SK-N-DZ (cell line): ENCODE measurements around the gene UBE2N. TPM values are rescaled to one million over a fixed set of nuclear protein-coding genes. Genes with fewer than 3 reads are reported as not detected.

Experiments used
- DNase-seq: peaks from one replicate; pipeline ENCODE4 v3.0.0-alpha.2; 2015; ENCODE audit warnings: low spot score
- polyA plus RNA-seq, 2 experiments: library from polyadenylated mRNA; depleted of rRNA; stranded (reverse); fragments of >200 nt; gene quantifications; 2 replicates each; pipeline ENCODE4 v1.2.3, GENCODE V29; 2014

The UBE2N gene, protein sequence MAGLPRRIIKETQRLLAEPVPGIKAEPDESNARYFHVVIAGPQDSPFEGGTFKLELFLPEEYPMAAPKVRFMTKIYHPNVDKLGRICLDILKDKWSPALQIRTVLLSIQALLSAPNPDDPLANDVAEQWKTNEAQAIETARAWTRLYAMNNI
- polyA plus RNA-seq (2014; cell fraction: cytosol; rRNA removed): 101 and 116 TPM in 2 replicates
- 59.6 and 62.3 TPM in 2 replicates for polyA plus RNA-seq (2014; cell fraction: nucleus; rRNA removed)

DNA sequence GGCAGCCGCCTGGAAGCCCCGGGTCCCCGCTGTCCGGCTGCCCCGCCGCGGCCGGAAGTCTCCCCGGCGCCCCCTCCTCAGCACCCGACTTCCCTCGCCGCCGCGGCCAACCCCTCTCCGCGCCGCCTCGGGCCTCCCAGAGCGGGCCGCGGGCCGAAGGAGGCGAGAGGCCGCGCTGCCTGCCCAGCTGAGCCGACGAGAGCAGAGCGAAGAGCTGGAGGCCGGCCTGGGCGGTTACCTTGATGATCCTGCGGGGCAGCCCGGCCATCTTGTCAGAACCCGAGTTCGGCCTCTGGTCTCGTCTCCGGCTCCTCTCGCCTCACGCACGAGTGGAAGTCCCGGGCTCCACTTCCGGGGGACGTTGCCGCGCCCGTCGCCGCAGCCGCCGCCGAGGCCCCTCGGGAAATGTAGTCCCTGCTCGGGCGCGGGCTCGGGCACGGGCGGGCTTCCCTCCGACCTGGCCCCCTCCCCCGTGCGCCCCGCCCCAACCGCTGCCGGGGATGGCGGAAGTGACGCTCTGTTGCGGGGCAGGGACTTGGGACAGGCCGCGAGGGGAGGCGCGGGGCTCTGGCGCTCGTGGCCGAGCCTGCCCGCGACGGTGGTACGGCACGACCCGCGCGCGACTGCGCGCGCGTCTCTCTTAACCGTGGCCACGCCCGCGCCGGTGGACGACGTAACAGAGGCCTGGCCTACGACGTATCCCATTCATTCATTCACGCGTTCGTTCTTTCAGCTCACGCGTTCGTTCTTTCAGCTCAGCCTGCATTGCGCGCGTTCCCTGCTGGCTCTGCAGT, at the start of gene UBE2N:
Gene UBE2N (minus strand): TSS at position 331 of the 794 bp plus-strand sequence. CDS start 63 bp downstream, at position 268.
- DNase-seq: peak; percentile 97

DNA sequence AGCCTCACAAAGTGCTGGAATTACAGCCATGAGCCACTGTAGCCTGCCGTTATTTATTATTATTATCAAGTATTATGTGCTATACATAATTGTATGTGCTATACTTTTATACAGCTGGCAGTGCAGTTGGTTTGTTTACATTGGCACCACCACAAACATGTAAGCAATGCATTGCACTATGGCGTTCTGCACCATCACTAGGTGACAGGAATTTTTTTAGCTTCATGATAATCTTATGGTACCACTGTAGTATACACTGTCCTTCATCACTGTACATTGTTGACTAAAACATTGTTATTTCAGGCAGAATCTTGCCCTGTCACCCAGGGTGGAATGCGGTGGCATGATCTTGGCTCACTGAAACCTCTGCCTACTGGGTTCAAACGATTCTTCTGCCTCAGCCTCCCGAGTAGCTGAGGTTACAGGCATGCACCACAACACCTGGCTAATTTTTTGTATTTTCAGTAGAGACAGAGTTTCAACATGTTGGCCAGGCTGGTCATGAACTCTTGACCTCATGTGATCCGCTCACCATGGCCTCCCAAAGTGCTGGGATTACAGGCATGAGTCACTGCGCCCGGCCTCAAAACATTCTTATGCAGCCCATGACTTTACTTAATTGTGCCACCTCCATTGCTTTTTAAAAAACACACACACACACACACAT, 42.7 kb upstream of the UBE2N start:
- no peak for DNase-seq

DNA sequence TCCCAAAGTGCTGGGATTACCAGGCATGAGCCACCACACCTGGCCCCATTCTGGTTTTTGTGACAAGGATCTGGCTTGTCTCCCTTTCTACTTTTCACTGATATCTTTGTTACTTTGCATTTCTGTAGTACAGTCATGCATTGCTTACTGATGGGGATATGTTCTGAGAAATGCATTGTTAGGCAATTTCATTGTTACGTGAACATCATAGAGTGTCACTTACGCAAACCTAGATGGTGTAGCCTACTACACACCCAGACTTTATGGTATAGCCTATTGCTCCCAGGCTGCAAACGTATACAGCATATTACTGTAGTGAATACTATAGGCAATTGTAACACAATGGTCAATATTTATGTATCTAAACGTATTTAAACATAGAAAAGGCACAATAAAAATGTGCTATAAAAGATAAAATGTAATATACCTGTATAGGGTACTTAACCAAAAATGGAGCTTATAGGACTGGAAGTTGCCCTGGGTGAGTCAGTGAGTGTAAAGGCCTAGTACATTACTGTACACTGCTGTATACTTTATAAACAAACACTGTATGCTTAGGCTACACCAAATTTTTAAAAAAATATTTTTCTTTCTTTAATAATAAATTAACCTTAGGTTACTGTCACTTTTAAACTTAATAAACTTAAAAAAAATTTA, 41.5 kb upstream of the UBE2N start:
- DNase-seq: no peak

DNA sequence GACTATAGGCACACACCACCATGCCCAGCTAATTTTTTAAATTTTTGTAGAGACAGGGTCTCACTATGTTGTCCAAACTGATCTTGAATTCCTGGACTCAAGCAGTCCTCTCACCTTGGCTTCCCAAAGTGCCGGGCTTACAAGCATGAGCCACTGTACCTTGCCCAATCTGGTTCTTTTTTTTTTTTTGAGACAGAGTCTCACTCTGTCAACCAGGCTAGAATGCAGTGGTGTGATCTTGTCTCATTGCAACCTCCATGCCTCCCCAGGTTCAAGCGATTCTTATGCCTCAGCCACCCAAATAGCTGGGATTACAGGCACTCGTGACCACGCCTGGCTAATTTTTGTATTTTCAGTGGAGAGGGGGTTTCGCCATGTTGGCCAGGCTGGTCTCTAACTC, 41.0 kb upstream of the UBE2N start:
- DNase-seq: no peak

DNA sequence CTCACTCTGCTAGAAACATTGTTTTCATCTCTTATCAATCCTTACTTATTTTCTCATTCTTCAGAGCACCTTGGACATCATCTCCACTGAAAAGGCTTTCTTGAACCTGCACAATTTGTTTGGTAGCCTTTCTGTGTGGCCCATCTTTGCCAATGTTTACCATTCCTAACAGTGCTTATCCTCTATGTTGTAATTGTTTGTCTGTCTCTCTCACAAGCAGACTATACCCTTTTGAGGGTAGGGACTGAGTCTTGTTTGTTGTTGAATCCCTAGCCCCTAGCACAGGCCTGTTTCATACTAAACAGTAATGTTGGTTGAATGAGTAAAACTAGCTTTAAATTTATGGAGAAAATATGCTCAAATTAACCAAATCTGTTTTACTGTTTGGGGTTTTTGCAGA, 34.8 kb upstream of the UBE2N start:
- no peak for DNase-seq

DNA sequence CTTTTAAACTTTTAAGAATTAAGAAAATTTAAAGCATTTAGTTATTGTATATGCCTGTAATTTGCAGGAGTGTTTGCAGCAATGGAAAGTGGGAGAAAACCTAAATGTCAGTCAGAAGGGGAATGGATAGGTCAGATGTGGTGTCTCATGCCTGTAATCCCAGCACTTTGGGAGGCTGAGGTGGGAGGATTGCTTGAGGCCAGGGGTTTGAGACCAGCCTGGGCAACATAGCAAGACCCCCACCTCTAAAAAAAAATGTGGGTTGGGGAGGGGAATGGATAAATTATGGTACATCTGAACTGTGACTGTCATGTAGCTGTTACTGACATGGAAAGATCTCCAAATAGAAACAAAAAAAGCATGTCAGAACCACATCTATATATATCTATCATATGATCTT, 27.6 kb upstream of the UBE2N start:
- DNase-seq: no peak

DNA sequence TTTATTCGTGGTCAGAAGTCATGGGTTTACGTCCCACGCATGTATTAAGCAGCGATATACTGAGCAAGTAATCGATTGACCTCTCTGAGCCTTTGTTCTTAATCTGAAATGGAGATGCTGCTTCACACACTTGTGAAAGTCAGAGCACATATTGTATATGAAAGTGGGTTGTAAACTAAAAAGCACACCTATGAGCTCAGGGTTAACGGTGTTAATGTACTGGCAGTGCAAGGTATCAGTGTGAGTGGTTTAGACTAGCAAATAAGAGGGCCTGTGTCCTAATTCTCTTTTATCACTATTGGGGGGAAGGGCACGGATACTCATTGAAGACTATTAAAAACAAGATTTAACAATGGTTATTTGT, 26.2 kb upstream of the UBE2N start:
- no peak for DNase-seq

DNA sequence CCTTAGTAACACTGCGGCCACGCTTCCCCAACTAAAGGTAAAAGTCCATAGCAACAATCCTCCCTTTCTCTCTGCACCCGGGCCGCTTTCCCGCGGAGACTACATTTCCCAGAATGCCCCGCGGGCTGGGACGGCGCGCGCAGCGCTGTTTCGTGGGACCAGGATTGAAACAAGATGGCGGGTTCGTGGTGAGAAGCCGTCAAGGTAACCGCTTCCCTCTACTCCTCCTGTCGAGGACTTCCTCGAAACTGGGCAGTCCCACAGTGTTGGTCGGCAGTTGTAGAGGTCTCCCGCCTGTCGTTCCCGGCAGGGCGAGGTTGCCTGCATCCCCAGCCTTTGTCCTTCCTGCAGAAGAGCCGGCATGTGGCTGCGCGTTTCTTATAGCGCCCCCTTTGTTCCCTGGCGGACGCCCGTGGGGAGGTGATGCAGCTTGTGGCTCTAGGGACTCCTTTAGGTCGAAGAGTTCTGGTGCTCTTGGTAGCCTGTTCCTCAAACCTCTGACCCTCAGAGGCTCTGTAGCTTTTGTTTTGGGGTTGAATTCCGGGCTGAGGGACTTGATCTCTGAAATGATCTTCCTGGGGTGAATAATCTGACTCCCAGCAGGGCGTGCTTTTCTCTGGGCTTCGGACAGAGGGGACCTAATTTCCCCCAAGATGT, 25.7 kb upstream of the UBE2N start, which contains the start of gene MRPL42:
Gene MRPL42 (plus strand): TSS at position 164 of the 657 bp plus-strand sequence. CDS start 1,772 bp downstream, outside the sequence.
- peak; percentile 91 for DNase-seq

DNA sequence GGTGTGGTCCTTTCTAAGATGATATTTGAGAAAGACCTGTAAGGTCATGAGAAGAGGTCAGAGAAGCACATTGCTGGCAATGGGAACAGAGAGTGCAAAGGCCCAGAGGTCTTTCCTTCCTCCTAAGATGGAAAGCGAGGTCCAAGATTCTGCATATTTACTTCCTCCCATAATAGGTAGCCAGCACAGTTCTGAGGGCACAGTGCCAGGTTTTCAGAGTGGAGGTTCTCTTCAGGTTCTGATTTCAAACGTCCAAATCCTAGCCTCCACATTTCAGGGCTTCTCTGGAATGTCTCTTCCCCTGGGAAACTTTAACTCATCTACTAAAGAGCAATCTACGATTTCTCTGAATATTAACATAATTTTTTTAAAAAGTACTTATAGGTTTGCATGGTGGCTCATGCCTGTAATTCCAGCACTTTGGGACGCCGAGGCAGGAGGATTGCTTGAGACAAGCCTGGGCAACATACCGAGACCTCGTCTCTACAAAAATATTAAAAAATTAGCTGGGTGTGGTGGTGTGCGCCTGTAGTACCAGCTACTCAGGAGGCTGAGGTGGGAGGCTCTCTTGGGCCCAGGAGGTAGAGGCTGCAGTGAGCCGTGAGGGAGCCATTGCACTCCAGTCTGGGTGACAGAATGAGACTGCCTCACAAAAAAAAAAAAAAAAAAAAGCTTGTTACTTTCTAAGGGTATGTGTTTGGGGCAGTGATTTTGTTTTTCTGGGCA, 25.0 kb upstream of the UBE2N start:
- no peak for DNase-seq

DNA sequence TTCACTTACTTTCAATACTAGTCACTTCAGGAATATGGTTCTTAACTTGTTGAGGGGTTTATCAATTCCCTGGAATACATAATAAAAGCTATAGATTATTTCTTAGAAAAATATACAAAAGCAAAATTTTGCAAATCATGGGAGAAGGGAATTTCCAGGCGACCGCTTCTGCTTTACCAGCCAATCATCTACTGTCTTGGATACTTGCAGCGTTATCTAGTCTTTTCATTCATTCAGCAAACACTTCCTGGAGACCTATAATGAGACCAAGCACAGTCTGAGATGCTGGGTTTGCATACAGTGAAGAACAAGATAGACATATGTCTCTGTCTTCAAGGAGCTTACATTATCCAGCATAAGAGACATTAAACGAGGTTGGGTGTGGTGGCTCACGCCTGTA, 24.1 kb upstream of the UBE2N start:
- DNase-seq: no peak

DNA sequence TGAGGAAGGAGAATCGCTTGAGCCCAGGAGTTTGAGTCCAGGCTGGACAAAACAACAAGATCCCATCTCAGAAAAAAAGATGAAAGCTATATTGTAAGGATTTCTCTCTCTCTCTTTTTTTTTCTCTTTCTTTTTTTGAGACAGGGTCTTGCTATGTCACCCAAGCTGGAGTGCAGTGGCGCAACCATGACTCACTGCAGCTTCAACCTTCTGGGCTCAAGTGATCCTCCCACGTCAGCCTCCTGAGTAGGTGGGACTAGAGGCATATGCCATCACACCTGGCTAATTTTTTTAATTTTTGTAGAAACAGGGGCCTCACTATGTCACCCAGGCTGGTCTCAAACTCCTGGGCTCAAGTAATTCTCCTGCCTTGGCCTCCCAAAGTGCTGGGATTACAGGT, 19.8 kb upstream of the UBE2N start:
- DNase-seq: no peak

DNA sequence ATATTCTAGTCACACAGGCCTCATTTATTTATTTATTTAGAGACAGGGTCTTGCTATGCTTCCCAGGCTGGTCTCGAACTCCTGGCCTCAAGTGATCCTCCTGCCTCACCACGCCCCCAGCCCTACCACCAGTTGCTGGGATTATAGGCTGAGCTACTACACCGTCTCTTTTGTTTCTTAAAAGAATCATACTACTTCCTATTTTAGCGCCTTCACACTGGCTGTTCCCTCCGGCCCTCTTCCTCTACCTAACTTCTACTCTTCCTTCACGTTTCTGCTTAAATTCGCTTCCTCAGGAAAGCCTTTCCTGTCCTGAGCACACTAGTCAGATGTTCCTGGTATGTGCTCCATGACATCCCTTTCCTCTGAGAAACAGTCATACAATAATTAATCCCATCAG, 19.2 kb upstream of the UBE2N start:
- no peak for DNase-seq

DNA sequence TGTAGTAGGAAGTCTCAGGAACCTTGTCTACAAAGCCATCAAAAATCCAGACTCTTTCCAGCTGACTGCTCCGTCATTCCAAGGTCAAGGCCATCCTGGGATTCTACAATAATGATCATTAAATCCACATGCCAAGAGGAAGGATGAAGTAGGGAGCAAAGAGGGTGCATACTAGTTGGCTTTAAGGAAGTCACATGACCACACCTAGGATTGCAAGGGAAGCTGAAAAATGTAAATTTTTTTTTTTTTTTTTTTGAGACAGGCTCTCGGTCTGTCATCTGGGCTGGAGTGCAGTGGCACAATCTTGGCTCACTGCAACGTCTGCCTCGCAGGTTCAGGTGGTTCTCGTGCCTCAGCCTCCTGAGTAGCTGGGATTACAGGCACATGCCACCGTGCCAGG, 18.3 kb upstream of the UBE2N start:
- DNase-seq: no peak

DNA sequence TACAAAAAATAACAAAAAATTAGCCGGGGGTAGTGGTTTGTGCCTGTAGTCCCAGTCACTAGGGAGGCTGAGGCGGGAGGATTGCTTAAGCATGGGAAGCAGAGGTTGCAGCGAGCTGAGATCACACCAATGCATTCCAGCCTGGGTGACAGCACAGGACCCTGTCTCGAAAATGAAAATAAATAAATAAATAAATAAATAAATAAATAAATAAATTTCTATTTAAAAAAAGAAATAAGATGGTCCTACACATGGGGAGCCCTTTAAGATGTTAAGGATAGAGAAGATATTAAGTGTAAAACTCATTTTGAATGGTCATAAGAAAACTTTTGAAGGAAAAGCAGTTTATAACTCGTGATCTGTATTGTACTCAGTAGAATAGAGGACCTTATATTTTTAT, 17.4 kb upstream of the UBE2N start:
- no peak for DNase-seq

DNA sequence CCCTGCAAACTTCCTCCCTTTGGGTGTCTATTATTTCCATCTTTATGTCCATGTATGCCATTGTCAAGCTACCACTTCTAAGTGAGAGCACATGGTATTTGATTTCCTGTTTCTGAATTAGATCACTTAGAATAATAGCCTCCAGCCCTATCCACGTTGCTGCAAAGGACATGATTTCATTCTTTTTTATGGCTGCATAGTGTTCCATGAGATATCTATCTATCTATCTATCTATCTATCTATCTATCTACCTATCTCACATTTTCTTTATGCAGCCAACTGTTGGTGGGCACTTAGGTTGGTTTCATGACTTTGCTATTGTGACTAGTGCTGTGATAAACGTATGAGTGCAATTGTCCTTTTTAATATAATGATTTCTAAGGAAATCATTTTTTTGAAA, 14.3 kb upstream of the UBE2N start:
- DNase-seq: no peak

DNA sequence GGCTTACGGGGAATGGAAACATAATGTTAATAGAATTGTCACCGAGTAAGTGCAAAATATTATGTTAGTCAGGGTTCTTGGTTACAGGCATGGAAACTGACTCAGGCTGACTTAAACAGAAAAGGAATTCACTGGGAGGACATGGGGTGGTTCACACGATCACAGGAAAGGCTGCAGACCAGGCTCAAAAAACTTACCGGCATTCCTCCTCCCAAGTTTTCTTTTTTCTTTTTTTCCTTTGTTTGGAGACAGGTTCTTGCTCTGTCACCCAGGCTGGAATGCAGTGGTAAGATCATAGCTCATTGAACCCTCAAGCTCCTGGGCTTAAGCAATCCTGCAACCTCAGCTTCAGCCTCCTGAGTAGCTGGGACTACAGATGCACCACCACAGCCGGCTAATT, 11.9 kb upstream of the UBE2N start:
- DNase-seq: no peak

DNA sequence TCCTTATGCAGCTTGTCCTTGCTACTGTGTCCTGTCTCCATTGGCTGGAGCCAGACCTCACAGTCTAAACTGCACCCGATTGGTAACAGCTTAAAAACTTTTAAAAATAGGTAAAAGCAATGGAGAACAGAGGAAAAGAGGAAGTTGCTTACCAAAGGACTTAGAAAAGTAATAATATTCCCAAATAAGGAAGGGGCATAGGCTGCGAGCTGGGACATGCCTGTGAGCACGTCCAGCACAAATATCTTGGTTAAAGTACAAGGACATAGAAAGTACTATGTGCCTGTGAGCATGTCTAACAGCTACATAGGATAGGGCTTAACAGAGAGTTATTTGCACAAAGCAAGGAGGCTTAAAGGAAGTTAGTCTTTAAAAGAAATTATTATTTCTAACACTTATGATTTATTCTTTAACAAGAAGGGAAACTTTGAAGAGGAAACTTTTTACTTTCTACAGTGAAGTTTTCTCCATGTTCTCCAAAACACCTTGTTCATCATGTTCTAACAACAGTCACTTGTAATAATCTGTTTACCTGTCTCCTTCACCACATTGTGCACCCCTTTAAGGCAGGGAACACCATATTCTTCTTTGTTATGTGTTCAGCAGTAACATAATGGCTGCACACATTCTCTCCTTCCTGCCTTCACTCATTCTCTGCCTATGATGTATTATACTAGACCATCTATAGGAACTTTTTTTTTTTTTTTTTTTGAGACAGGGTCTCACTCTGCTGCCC, 9.8 kb upstream of the UBE2N start:
- DNase-seq: no peak

DNA sequence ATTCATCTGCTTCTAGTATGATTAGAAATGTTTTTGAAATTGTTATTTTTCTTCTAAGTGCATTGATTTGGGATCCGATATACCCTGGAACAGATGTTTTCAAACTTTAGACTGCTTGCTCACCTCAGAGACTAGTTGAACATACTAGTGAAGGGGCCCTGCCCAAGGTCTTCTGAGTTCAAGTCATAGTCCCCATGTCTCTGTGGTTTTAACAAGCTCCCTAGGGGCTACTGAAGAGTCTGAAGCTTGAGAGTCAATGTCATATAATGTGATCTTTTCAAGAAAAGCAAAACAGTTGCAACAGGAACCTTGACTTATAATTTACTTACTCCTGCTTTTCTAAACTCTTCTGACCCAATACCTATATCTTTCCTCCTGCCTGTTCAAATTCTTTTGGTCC, 7.5 kb upstream of the UBE2N start:
- no peak for DNase-seq

DNA sequence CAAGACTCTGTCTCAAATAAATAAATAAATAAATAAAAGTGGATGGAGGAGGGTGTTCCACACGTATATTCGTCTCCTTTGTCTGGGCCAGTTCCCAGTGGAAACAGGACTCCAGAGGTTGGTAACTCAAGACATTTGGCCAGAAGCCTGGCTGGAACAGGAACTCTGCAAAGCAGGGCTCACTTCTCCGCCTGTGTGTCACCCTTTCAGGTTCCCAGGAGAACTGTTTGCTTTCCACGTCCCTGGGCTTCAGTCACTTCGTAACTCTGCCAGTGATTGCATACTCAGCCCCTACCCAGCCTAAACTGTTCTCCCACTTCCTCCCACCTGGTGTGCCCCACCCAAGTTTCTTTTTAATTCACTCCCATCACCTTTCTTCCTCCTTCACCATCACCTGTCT, 7.0 kb upstream of the UBE2N start:
- no peak for DNase-seq

DNA sequence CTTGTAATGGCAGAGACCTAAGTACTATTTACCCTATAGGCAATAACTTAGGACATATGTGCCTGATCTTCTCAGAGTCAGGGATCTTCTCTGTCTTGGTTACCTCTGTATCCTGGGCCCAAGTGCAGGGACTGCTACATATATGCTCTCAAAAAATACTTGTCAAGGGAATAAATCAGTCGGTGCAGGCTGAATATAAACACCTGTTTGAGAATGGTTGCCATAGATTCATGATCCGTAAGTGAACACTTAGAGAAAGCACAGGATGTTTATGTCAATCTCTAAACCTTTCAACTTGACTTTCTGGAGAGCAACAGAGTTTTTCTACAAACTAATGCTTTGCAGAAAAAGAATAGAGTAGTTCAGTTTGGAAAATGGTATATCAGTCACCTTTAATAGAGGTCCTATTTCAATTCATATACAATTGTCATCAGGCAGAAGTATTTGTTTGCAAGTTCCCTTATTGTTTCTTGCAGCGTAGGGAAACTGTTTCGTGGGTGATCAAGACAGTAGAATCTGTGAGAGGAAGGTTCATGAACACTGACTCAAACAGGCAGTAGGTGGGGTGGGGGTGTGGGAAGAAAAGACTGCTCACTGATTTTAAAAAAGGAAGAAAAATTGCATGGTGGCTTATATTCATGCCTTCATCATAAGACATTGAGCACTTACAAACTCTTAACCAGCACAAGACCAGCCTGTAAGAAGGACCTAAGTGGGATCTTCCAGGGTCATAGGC, 6.0 kb upstream of the UBE2N start:
- no peak for DNase-seq
